Hematopoietic multipotent progenitor cell (in vitro differentiated cells): Measurements from ENCODE around the gene NKD1. TPM values are rescaled to one million over a fixed set of nuclear protein-coding genes. Genes with fewer than 3 reads are reported as not detected.
"Not testable (repeated sequence)": the region's sequence is repeated elsewhere in the genome, so short reads cannot be mapped to it uniquely, and the experiment has no call there.

ENCODE experiments used
- DNase-seq, 3 donors: peaks; one replicate each; pipeline ENCODE4 v3.0.0-alpha.2; 2011 to 2015; ENCODE audit warnings: low read depth in 2 of 3, low spot score in 2 of 3
- total RNA-seq: library from RNA; depleted of rRNA; stranded (reverse); fragments of >200 nt; gene quantifications from one replicate; pipeline ENCODE4 v1.2.3, GENCODE V29; 2012

NKD1 gene
- total RNA-seq, 1 donor = under 0.01 TPM

- DNase-seq = not testable (repeated sequence)
Measured at GRCh38 chr16:50536258-50536645, 11.9 kb upstream of the NKD1 start.

- no peak for DNase-seq
Measured at GRCh38 chr16:50537533-50538290, 10.5 kb upstream of the NKD1 start.

GRCh38 chr16:50538411-50539052, 9.7 kb upstream of the NKD1 start:
- no peak for DNase-seq

- DNase-seq = no peak
Measured at GRCh38 chr16:50539053-50539695, 9.0 kb upstream of the NKD1 start.

- no peak for DNase-seq
Measured at GRCh38 chr16:50539822-50540710, 8.1 kb upstream of the NKD1 start.

GRCh38 chr16:50540711-50541007, 7.5 kb upstream of the NKD1 start:
- DNase-seq = no peak

GRCh38 chr16:50542703-50543102, 5.5 kb upstream of the NKD1 start:
- DNase-seq = no peak

- DNase-seq = no peak
Measured at GRCh38 chr16:50546125-50546524, 2.1 kb upstream of the NKD1 start.

- DNase-seq = peak; percentile 79 to 81 (median 80)
Measured at GRCh38 chr16:50547340-50548124, 664 bp upstream of the NKD1 start.

- no peak for DNase-seq
Measured at GRCh38 chr16:50548909-50549560, 839 bp downstream of the NKD1 start.

GRCh38 chr16:50549561-50549915, 1.3 kb downstream of the NKD1 start:
- DNase-seq = no peak

GRCh38 chr16:50550035-50550434, 1.8 kb downstream of the NKD1 start:
- DNase-seq = no peak

- no peak for DNase-seq
Measured at GRCh38 chr16:50550866-50551641, 2.9 kb downstream of the NKD1 start.

- no peak for DNase-seq
Measured at GRCh38 chr16:50552476-50553101, 4.4 kb downstream of the NKD1 start.

GRCh38 chr16:50553182-50553710, 5.0 kb downstream of the NKD1 start:
- no peak for DNase-seq

GRCh38 chr16:50553731-50554360, 5.7 kb downstream of the NKD1 start:
- no peak for DNase-seq

GRCh38 chr16:50555269-50555875, 7.2 kb downstream of the NKD1 start:
- no peak for DNase-seq
